CD4-positive, alpha-beta T cell treated with Interleukin-4 for 1 hour (primary cell): ENCODE results near the gene KASH5.
A peak's percentile ranks its signal among the peaks of the same experiment; 100 is the strongest.

Source experiments
- DNase-seq, 2 donors: peaks; one replicate each; pipeline ENCODE4 v3.0.0-alpha.2; 2020 to 2022

KASH5 gene

DNA sequence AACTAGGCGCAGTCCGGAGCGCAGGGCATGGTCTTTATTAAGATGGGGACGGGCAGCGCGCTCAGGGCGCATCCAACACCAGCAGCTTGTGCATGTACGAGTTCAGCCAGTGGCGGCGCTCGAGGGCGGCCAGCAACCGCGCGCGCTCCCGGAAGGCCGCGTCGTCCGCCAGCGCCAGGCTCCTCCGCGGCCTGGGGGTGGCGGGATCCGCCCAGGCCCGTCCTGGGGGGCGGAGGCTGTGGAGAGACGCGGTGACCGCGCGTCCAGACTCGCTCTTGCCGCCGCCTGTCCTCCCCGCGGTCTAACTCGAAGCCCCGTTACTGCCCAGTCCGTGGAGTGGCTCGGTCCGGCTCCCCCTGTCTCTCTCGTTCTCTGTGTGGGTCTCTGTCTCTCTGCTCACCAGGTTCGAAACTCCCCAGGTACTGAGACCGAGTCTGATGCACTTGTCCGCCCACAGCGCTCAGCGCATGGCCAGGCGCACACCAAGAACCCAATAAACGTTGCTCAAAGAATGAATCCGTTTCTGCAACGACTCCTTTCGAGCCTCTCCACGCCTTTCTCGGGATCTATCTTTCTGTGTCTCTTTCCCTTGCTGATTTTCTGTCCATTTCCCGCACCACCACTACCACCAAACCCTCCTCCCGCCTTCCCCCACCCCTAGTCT lies 34.5 kb downstream of the KASH5 start:
- DNase-seq = peak; percentile 37 to 55

DNA sequence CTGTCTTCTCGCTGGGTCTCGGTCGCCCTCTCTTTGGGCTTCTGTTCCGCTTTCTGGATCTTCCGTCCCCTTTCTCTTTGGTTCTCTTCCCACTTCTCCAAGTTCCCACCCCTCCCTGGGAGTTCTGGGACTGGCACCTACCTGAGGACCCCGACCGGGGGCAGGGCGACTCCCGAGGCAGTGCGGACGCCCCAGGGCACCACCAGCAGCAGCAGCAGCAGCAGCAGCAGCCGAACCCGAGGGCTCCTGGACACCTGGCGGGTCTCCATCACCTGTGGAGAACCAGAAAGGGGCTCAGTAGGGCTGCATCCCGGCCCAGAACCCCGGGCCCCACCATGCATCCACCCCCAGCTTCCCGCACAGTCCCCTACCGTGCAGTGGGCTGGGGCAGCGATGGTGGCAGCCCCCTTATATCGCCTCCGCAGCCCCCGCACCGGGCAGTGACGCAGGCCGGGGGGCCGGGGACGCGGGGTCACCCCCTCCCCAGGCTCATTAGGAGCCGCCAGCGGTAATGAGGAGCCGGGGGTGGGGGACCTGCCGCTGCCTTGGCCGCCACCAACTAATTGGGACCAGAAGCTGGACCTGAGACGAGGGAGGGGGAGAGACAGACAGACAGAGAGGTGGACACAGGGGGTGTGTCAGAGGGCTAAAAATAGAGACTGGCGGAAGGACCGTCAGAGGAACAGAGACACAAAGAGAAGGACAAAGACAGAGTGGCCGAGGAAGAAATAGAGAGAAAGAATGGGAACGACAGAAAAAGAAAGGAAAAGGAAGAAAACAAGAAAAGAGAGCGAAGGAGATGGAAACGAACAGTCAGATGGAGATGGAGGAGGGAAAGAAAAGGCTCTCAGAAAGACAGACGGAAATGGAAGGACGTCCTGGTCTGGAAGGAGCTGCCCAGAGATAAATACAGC lies 35.3 kb downstream of the KASH5 start, which contains the start of gene PTH2:
TSS of gene PTH2 (minus strand) at position 371 of the 914 bp plus-strand sequence. CDS start at position 269, 102 bp downstream.
- DNase-seq = no peak

DNA sequence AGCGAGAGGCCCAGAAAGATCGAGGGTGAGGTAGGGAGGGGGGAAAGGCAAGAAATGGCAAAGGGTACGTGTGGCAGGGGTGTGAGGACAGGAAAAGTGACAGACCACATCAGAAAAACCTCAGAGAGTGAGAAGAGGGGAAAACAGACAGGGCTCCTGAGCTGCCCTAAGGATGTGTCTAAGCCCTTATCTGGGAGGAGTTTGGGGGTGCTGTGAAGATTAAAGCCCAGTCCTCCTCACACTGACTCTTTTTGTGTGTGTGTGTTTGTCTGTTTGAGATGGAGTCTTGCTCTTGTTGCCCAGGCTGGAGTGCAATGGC lies 35.9 kb downstream of the KASH5 start:
- peak in 1 of 2 donors; percentile 58 for DNase-seq

DNA sequence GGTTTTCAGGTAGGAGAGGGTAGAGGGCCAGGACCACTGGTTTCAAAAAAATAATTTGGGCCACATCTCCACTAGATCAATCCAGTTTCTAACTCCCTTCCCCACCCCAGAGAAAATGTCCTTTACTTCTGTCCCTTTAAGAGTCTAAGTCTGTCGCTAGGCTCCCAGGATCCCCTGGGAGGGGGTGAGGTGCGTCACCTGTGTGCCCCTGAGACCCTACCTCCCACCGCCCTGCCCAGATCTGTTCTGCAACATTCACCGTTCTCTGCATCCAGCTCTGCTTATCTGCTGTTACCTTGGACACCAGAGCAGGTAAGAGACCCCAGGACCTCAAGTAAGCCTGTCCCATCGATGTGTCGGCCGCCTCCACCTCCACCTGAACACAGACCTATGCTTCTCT lies 37.1 kb downstream of the KASH5 start, which contains the start of gene GFY:
TSS of gene GFY (plus strand) at position 211 of the 400 bp plus-strand sequence. CDS start 1,043 bp downstream, outside the sequence.
- DNase-seq = no peak

DNA sequence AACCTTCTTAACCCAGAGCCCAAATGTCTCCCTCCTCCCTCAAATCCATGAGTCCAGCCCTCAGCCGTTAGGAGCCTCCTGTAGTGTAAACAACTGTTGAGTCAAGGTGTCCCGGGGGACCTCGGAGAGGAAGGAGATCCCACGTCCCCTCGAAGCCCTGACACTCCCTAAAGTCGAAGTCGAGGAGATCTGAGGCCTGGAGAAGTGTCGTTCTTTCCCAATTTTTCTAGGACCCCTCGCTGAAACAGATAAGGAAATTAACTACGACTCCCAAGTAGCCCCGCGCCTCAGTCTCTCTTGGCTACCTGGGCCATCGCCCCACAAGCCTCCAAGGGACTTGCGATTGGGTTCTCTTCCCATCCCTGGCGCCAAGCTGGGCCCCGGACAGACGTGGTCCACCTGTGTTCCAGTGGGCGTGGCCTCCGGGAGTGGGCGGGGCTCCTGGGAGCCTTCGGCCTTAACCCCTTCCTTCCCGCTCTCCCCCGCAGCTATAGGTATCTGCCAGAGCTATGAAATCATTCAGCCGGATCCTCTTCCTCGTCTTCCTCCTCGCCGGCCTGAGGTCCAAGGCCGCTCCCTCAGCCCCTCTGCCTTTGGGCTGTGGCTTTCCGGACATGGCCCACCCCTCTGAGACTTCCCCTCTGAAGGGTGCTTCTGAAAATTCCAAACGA lies 38.0 kb downstream of the KASH5 start:
- DNase-seq = no peak

DNA sequence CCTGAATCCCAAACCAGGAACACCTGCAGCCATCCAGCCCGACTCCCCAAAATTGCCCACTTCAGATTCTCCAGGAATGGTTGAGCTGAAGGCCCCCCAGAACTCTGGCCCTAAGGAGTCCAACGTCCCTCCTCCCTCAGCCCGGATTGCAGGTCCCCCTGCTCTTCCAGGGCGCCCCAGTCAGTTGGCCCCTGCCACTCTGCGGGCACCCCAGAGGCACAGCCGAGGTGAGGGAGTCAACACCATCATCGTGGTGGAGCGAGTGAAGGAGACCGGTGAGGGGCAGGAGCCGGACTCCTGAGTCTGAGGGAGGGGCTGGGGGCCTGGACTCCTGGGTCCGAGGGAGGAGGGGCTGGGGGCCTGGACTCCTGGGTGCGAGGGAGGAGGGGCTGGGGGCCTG lies 39.3 kb downstream of the KASH5 start:
- DNase-seq = no peak

DNA sequence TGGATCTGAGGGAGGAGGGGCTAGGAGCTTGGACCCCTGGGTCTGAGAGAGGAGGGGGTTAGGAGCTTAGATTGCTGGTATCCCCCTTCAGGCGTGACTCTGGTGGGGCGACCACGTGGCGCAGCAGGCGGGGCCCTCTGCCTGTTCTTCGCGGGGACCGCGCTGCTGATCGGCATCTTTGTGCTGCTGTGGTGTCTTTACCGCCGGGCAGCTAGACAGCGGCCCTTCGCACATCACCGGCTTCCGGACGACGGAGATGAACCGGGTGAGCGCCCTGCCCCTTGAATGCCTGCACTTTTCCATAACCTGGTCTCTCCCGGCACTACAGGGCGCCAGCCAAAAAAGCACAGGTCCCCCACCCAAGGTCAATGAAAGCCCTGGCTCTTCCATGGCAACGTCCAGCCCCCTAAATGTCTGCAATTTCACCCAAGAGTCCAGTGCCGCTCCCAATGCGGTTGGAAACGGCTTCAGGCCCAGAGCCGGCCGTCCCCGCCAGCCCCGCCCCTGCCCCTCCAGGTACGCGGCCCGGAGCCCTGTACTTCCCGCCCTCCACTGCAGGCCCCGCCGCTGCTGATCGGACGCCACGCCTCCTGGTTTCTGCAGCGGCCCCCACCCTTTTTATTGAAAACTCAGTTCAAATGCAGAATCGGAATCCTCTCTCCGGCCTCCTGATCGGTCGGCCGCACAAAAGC lies 40.0 kb downstream of the KASH5 start:
- DNase-seq = no peak

DNA sequence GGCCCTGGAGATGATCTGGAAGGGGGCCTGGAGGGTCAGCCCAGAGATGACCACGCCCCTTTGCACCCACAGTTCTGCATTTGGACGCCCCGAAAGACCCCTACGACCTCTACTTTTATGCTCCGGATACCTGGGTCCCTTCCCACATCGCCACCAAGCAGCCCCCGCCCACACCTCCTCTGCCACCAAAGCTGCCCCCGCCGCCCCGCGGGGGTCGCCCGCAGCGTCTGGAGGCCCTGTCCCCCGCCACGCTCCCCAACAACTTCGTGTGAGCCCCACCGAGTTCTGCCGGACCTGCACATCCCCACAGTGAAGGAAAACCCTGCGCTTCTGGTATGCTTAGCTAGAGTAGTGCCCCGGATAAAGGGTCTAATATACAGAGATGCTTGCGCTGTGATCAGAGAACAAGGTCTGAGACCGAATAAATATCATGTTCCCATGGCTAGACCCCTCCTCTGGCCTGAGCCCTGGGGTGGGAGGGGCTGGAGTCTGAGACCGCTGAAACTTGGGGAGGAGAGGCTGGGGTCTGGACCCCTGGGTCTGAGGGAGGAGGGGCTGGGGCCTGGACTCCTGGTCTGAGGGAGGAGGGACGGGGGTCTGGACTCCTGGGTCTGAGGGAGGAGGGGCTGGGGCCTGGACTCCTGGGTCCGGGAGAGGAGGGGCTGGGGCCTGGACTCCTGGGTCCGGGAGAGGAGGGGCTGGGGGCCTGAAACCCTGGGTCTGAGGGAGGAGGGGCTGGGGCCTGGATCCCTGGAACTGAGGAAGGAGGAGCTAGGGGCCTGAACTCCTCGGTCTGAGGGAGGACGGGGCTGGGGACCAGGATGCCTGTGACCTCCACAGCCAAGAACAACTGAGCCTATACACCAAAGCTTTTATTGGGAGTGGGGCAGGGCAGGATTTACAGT lies 40.8 kb downstream of the KASH5 start:
- DNase-seq = no peak

DNA sequence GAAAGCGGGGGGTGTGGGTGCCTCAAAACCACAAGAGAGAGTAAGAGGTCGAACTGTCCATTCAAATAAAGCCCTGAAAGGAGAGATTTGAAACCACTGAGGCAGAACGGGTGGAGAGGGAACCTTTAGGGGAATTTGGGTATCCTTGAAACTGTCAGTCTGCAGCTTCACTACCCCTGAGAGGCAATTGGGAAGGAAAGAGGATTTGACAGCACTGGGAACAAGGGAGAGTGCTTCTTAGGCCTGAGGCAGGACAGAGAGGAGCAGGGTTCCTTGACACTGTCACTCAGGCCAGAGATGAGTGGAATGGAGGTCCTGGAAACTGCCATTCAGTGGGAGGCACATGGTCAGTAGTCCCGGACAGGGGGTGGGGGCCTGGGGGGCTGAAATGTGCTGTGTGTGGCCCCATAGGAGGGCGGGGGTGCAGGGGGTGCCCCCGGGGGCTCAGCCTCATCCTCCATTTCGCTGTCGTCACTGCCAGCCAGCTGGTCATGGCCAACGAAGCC lies 42.2 kb downstream of the KASH5 start:
- DNase-seq = no peak

DNA sequence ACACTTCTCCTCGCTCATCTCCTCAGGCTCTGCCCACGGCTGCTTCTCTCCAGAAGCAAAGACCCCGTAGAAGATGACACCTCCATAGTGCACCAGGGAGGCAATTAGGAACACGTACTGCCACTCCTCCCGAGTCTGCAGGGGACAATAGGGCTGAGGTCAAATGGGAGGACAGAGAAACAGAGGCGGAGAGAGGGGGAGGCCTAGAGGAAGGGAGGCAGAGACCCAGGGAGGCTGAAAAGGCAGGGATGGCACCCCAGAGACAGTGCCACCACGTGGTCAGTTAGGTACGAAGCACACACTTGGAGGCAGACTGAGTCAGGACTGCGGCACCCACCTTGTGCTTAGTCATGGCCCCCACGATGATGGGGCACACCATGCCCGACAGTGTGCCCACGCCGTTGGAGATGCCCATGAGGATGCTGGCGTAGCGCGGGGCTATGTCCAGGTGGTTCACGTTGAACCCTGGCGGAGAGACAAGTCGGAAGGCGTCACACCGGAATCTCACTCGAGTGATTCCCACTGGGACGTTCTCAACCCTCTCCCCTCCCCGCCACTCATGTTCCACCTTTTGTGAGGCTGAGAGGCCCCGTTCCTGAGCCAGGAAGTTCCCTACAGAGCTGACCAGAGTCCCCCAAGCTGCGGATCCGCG lies 42.8 kb downstream of the KASH5 start:
- peak in 1 of 2 donors; percentile 24 for DNase-seq

DNA sequence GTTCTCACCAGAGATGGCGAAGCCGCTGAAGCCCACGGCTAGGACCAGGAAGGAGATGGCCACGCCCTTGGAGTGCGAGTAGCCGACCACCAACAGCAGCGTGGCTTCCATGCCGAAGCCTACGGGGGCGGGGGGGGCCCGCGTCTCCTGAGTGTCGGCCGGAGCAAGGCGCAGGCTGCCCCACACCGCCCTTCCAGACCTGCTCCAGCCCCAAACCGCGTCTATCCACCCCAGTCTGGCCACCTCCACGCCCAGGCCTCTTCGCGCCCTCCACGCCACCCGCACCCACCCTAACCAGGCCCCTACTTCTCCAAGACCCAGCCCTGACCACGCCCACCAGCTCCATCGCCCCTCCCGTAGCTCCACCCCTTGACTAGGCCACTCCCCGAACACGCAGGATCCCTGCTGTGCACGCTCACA lies 43.3 kb downstream of the KASH5 start:
- no peak for DNase-seq

DNA sequence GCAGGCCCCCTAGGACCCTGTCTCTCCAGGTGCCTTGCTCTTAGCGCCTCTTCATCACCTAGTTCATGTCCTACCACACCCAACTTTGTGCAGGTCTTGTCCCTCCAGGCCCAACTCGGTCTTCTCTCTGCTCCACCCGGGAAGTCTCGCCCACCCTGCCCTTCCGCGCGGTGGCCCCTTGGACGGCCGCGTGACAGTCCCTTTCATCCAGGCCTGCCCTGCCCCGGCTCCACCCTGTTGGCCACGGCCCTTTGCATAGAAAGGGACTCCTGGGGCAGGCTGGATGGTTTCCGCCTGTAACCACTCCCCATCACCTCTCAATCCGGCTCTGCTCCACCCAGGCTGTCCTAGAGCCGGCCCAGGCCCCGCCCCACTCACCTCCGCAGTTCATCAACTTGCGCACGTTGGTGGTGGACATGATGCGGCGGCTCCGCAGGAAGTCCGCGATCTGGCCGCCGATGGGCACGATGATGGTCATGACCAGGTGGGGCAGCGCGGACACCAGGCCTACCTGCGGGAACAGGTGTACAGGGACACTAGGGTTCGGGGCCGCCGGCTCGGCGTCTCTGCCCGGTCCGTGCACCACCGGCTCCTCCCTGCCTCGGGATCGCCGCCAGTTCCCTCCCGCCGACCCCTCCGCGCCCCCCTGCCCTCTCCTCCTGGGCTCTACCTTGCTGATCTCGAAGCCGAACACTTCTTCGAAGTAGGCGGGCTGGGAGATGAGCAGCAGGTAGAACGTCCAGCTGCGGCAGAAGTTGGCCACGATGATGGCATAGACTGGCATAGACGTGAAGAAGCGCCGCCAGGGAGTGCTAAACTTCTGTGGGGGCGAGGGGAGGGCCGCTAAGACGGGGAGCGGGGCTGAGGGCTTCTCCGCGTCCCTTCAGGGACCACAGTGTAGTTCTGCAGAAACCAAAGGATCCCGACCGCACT lies 44.4 kb downstream of the KASH5 start:
- DNase-seq = peak; percentile 26 to 50

DNA sequence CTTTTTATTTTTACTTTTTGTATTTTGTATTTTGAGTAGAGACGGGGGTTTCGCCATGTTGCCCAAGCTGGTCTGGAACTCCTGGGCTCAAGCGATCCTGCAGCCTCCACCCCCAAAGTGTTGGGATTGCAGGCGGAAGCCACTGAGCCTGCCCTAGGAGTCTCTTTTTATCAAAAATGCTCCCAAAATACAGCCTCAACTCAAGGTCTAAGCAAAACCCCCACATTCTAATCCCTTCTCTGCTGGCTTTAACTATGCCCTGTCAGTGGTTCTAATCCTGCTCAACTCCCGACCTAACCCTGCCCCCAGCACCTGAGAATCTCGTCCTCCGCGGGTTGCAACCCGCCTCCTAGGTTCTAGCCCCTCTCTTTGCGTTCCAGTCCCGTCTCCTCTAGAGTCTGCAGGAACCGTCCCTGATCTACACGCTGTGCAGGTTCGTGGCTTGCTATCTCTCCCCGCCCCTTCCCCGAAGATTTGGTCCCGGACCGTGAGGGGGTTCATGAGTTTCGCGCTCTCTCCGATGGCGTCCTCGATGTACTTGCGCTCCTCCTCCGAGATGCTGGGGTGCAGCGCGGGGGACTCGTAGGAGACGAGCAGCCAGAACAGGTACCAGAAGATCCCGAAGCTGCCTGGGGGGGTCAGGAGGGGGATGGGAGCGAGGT lies 45.3 kb downstream of the KASH5 start:
- DNase-seq = no peak

DNA sequence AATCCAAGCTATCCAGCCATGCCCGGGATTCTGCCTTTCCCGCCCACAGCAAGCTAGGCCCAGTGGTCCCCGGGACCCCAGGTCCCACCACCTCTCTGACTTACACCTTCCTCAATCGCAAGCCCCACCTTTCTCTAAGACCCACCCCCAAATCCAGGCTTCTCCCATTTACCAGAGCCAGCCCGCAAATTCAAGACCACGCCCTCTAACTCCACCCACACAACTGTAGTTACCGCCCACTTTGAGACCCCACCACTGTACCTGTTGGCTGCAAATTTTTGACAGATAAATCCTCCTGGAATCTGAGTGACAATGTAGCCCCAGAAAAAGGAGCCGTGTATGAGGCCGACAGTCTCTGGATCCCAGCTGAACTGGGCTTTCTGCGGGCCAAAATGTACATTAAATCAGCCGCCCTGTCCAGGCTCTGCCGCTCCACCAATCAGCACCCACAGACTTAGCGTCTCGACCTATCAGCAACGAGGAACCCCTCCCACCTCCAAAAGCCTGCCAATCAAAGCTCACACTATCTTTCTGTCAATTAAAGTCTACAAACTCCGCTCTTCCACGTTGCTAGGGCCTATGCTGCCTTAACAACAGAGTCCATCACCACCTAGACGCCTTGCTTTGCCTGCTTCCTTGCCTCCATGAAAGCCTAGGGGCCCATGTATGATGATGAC lies 47.0 kb downstream of the KASH5 start:
- no peak for DNase-seq

DNA sequence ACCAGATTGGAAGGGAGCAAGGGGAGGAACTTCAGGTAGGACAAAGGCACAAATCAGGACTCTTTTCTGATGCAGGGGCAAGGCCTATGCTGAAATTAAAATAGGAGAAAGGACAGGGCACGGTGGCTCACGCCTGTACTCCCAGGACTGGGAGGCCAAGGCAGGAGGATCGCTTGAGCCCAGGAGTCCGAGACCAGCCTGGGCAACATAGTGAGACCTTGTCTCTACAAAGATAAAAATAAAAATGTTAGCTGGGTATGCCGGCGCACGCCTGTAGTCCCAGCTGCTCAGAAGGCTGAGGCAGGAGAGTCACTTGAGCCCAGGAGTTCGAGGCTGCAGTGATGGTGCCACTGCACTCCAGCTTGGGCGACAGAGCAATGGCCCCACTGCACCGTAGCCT lies 47.6 kb downstream of the KASH5 start:
- DNase-seq = no peak

DNA sequence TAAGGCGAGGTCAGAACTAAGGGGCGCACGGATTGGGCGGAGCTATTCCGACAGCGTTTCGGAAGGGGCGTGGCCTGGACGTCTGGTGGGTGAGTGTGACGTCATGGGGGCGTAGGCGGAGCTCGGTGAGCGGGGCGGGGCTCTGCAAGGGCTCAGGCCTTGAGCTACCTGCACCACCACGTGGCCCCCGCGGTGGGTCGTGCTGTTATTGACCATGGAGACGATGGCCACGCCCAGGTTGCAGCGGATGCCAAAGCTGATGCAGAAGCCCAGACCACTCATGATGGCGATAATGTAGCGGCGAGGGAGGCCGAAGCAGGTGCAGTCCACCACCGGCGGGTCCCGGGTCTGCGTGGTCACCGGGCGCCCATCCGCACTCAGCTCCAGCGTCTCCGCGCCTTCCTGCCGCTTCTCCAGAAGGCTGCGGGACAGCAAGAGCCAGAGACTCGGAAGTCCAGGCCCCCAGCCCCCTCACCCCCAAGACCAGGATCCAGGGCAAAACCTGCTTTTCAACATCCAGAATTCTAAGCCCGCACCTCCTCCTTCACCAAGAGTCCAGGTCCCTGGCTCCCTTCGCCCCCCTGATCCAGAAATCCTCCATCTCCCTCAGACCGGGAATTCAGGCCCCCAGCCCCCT lies 48.5 kb downstream of the KASH5 start:
- peak; percentile 59 to 68 for DNase-seq

DNA sequence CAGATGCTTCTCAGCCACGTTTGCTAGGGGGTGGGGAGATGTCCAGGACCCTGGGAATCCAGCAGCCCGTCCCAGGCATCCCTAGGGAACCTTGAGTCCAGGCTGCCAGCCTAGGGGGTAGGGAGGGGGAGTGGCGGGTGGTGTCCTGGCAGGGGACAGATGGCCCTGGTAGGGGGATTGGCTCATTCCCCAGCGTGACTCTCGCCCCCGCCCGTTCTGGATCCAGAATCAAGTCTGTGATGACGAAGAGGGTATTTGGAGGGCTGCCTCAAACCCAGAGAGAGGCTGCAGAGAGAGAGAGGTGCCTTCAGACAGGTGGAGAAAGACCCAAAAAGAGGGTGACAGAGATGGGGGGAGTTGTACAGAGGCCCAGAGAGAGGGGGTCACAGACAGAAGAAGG lies 49.2 kb downstream of the KASH5 start:
- no peak for DNase-seq

DNA sequence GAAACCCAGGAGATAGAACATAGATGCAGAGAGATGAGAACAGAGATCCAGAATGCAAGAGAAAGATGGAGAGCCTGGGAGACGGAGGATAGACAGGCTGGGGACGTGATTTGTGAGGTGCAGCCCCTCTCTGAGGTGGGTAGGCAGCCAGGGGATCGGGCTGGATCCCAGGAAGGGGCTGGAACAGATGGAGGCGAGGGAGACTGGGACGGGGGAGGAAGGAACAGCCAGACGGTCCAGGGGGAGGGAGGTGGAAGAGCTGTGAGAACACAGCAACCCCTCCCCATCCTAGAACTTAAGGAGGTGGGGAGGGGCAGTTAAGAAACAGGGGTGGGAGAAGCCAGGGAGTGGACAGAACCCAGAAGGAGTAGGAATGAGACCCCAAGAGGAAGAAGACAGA lies 50.2 kb downstream of the KASH5 start:
- no peak for DNase-seq
